HUES6 (cell line): ENCODE results near the gene TSSK2.

Experiments
- H3K27ac ChIP-seq: 2 replicates; pipeline ENCODE4 v1.7.0; 2013; ENCODE audit warnings: low read depth, mild to moderate bottlenecking, low read length, inconsistent platforms
- H3K27me3 ChIP-seq: 2 replicates; pipeline ENCODE4 v1.6.1; 2013; ENCODE audit warnings: low read length; ENCODE audit not compliant: control insufficient read depth, insufficient read depth
- H3K36me3 ChIP-seq: 2 replicates; pipeline ENCODE4 v1.6.1; 2013; ENCODE audit warnings: low read length; ENCODE audit not compliant: control insufficient read depth, insufficient read depth
- H3K4me1 ChIP-seq: 2 replicates; pipeline ENCODE4 v1.6.1; 2013; ENCODE audit warnings: low read length; ENCODE audit not compliant: control insufficient read depth, insufficient read depth
- H3K4me3 ChIP-seq: 2 replicates; pipeline ENCODE4 v1.5.1; 2013; ENCODE audit warnings: low read depth, low read length
- H3K9ac ChIP-seq: one replicate; pipeline ENCODE4 v1.6.1; 2013; ENCODE audit warnings: mild to moderate bottlenecking, low read length
- H3K9me3 ChIP-seq: 2 replicates; pipeline ENCODE4 v1.6.1; 2013; ENCODE audit warnings: low read depth, low read length; ENCODE audit not compliant: control insufficient read depth, insufficient read depth

Gene TSSK2

GRCh38 chr22:19134176-19134831 is 3.2 kb downstream of the TSSK2 start:
- H3K9me3 ChIP-seq = no peaks in the 10 kb centered on the region
- no peaks in the 10 kb centered on the region for H3K4me1 ChIP-seq
- no peak overlapping the region for H3K27ac ChIP-seq
- peaks cover 76% of the 10 kb centered on the region for H3K36me3 ChIP-seq
- H3K4me3 ChIP-seq = no peak overlapping the region
- H3K9ac ChIP-seq = no peak overlapping the region
- H3K27me3 ChIP-seq = no peaks in the 10 kb centered on the region

GRCh38 chr22:19134874-19135273 is 3.8 kb downstream of the TSSK2 start:
- no peaks in the 10 kb centered on the region for H3K4me1 ChIP-seq
- peaks cover 82% of the 10 kb centered on the region for H3K36me3 ChIP-seq
- H3K27ac ChIP-seq = no peak overlapping the region
- H3K9ac ChIP-seq = no peak overlapping the region
- H3K4me3 ChIP-seq = no peak overlapping the region
- no peaks in the 10 kb centered on the region for H3K9me3 ChIP-seq
- no peaks in the 10 kb centered on the region for H3K27me3 ChIP-seq

- H3K4me1 ChIP-seq = no peaks in the 10 kb centered on the region
- no peaks in the 10 kb centered on the region for H3K9me3 ChIP-seq
- no peak overlapping the region for H3K9ac ChIP-seq
- no peaks in the 10 kb centered on the region for H3K27me3 ChIP-seq
- no peak overlapping the region for H3K27ac ChIP-seq
- peaks cover 94% of the 10 kb centered on the region for H3K36me3 ChIP-seq
- H3K4me3 ChIP-seq = no peak overlapping the region
Measured at GRCh38 chr22:19136915-19137314, 5.8 kb downstream of the TSSK2 start.

DNA sequence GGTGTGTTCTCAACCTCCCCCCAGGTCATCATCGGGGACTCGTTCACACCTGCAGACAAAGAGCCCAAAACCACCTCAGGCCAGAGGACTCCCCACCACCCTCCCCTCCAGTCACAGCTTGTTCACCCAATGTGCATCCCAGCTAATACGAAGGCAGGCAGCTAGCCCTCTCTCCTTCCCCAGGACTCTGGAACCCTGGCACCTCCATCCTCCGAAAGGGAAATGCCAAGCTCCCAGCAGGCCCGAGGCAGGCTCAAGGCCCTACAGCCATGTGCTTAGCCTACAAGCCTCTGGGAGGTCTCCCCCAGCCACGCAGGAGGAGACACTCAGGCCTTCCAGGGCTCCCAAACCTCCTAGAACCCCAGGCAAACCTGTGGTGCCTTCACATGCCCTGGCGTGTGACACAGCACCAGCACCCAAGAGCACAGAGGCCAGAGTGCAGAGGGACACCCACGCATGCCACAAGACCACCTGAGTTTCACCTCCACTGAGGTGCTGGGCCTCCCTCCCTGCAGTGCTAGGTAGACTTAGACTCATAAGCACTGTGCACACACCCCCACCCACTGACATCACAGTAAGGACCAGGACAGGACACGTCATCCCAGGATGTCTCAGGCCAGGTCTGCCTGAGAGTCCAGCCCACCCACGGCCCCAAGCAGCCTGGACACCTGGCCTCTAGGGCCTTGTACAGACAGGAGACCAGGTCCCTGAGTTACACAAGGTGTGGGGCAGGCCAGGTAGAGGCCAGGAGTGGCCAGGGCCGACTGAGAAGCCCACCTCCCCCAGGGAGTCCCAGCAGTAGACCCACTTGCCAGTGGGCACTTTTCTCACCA is 6.5 kb downstream of the TSSK2 start:
- H3K36me3 ChIP-seq = peaks cover 95% of the 10 kb centered on the region
- no peak overlapping the region for H3K9ac ChIP-seq
- H3K4me3 ChIP-seq = no peak overlapping the region
- H3K9me3 ChIP-seq = no peaks in the 10 kb centered on the region
- H3K27ac ChIP-seq = no peak overlapping the region
- no peaks in the 10 kb centered on the region for H3K4me1 ChIP-seq
- H3K27me3 ChIP-seq = no peaks in the 10 kb centered on the region

- Histone ChIP-seq H3K27me3 (no peaks in the 10 kb centered on the region), H3K36me3 (peaks cover 89% of the 10 kb centered on the region), H3K27ac (no peak overlapping the region), H3K9ac (no peak overlapping the region), H3K4me3 (no peak overlapping the region), H3K4me1 (no peaks in the 10 kb centered on the region), H3K9me3 (no peaks in the 10 kb centered on the region)
Measured at GRCh38 chr22:19138217-19139000, 7.3 kb downstream of the TSSK2 start.

- H3K36me3 ChIP-seq = peaks cover 83% of the 10 kb centered on the region
- peaks cover 3% of the 10 kb centered on the region; the same call in 1 of the 2 replicates for H3K4me1 ChIP-seq
- no peak overlapping the region for H3K27ac ChIP-seq
- no peak overlapping the region for H3K4me3 ChIP-seq
- H3K9me3 ChIP-seq = no peaks in the 10 kb centered on the region
- no peak overlapping the region for H3K9ac ChIP-seq
- no peaks in the 10 kb centered on the region for H3K27me3 ChIP-seq
Measured at GRCh38 chr22:19139001-19139356, 7.9 kb downstream of the TSSK2 start.

- Histone ChIP-seq H3K27me3 (no peaks in the 10 kb centered on the region), H3K4me1 (peaks cover 3% of the 10 kb centered on the region; the same call in 1 of the 2 replicates), H3K9me3 (no peaks in the 10 kb centered on the region), H3K36me3 (peaks cover 73% of the 10 kb centered on the region), H3K27ac (no peak overlapping the region), H3K4me3 (no peak overlapping the region), H3K9ac (no peak overlapping the region)
Measured at GRCh38 chr22:19139974-19140373, 8.9 kb downstream of the TSSK2 start.

DNA sequence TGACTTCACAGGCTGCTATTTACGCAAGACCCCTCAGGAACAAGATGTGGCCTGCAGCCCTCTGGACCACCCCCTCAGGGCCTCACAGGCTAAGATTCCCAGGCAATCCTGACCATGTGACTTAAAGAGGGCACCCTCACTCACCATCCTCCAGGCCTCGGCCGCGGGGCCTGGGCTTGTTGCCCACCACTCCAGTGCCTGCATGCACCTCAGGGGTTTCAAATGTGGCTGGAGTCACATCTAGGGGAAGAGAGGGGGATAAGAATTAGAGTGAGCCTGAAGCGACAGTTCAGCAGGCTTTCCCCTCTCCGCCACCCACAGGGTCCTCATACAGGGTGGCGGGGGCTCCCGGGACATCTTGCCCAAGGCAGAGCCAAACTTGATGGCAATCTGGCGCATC is 11.3 kb downstream of the TSSK2 start:
- Histone ChIP-seq H3K36me3 (peaks cover 53% of the 10 kb centered on the region), H3K4me1 (peaks cover 3% of the 10 kb centered on the region), H3K27ac (no peak overlapping the region), H3K4me3 (no peak overlapping the region), H3K9ac (no peak overlapping the region), H3K27me3 (peaks cover 16% of the 10 kb centered on the region), H3K9me3 (no peaks in the 10 kb centered on the region)

DNA sequence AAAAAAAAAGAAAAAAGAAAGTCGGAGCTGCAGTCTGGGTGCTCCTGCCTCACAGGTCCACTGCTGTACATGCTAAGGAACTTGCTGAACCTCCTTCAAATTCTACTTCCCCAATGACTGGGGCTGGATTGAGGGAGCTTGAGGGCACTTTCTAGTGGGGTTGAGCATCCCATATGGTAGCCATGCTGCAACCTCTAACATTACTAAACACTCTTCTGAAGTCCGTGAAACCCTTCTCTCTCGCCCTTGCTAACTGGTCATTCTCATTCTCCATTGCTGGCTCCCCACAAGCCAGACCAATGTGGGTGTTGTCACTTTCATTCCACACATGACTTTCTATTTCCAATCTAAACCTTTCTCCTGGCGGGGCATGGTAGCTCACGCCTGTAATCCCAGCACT is 12.1 kb downstream of the TSSK2 start:
- H3K27ac ChIP-seq = no peak overlapping the region
- no peaks in the 10 kb centered on the region for H3K9me3 ChIP-seq
- H3K4me1 ChIP-seq = peaks cover 3% of the 10 kb centered on the region
- peaks cover 44% of the 10 kb centered on the region for H3K36me3 ChIP-seq
- peaks cover 24% of the 10 kb centered on the region for H3K27me3 ChIP-seq
- no peak overlapping the region for H3K9ac ChIP-seq
- H3K4me3 ChIP-seq = peak overlapping the region; percentile 80; the same call in 1 of the 2 replicates

- Histone ChIP-seq H3K9ac (peak overlapping the region; percentile 73), H3K36me3 (peaks cover 37% of the 10 kb centered on the region), H3K4me3 (peak overlapping the region; percentile 80), H3K9me3 (no peaks in the 10 kb centered on the region), H3K27me3 (peaks cover 32% of the 10 kb centered on the region), H3K27ac (0 out of 2 replicates have a peak overlapping the region, but pooled peaks have one; percentile 11), H3K4me1 (peaks cover 3% of the 10 kb centered on the region)
Measured at GRCh38 chr22:19143967-19144400, 12.9 kb downstream of the TSSK2 start.
